Tibial nerve (tissue), 4 donors: Measurements from ENCODE around the gene INPP5A.

Source experiments
- EP300 ChIP-seq, 2 donors: sonication (generic); formaldehyde crosslinking; IDR thresholded peaks; one replicate each; pipeline ENCODE4 v1.6.1; 2017; ENCODE audit warnings: antibody characterized with exemption in 2 of 2, mild to moderate bottlenecking in 1 of 2
- POLR2A ChIP-seq, 2 donors: fragments of 450-650 bp; IDR thresholded peaks; one replicate each; pipeline ENCODE4 v1.6.1; 2017; ENCODE audit warnings: antibody characterized with exemption in 2 of 2, mild to moderate bottlenecking in 2 of 2, moderate library complexity in 2 of 2
- TF ChIP-seq, protein P1 (sequence below), 5 experiments: fragments of 200-600 bp in 3 of 5; fragments of 450-650 bp in 2 of 5; sonication (generic) in 3 of 5; IDR thresholded peaks; one replicate each; pipeline ENCODE4 v1.5.1; 2016 to 2019; ENCODE audit warnings: antibody characterized with exemption in 5 of 5, mild to moderate bottlenecking in 3 of 5, moderate library complexity in 2 of 5

DNA sequence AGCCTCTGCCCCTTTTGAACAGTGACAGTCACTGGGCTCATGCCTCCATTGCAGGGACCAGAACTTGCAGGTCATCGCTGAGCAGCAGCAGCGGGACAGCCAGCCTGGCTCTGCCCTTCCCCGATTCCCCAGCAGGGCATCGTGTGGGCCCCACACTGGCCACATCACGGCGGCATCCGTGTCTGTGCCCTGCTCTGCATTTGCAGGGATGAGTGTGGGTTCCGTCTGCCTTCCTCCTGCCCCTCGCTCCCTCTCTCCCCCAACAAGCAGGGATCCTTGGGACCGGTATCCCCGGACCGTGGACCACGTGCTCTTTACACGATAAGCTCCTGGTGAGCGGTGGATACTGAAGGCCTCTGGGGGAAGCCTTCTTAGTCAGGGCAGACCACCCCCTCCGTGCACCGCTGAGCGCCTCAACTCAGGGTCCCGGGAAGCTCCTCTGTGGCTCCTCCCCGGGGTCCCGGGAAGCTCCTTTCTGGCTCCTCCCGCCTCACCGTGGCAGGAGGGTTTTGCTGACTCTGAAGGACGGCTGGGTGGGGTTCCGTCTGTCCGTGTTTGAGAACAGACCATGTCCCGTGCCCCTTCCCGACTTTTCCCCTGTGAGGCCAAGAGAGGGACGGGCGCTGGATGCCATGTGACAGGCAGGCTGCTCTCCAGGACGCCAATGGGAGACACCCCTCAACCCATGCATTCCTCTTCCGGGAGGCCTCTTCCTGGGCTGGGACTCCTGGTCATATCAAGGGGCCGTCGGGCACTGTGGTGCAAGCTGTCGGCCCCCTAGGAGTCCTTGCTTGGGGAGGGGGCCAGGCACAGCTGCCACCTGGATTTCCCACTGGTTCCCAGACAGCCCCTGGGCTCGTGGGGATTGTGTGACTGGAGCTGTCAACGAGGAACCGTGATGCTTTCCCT is 271.9 kb downstream of the INPP5A start:
- TF ChIP-seq, protein P1, sequence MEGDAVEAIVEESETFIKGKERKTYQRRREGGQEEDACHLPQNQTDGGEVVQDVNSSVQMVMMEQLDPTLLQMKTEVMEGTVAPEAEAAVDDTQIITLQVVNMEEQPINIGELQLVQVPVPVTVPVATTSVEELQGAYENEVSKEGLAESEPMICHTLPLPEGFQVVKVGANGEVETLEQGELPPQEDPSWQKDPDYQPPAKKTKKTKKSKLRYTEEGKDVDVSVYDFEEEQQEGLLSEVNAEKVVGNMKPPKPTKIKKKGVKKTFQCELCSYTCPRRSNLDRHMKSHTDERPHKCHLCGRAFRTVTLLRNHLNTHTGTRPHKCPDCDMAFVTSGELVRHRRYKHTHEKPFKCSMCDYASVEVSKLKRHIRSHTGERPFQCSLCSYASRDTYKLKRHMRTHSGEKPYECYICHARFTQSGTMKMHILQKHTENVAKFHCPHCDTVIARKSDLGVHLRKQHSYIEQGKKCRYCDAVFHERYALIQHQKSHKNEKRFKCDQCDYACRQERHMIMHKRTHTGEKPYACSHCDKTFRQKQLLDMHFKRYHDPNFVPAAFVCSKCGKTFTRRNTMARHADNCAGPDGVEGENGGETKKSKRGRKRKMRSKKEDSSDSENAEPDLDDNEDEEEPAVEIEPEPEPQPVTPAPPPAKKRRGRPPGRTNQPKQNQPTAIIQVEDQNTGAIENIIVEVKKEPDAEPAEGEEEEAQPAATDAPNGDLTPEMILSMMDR (IDR thresholded peaks at IDR 0.05) = no peak
- TF ChIP-seq EP300 (IDR thresholded peaks at IDR 0.05) (no peak), POLR2A (IDR thresholded peaks at IDR 0.05) (no peak)
